Sigmoid colon (tissue), 4 donors: Measurements from ENCODE around the gene OXCT1.

Experiments
- EP300 ChIP-seq, 4 donors: sonication (generic); formaldehyde crosslinking; IDR thresholded peaks; one replicate each; pipeline ENCODE4 v1.6.1; 2017; ENCODE audit warnings: antibody characterized with exemption in 4 of 4
- POLR2A ChIP-seq, 2 donors: fragments of 450-650 bp; IDR thresholded peaks; one replicate each; pipeline ENCODE4 v1.6.1; 2016; ENCODE audit warnings: antibody characterized with exemption in 2 of 2, mild to moderate bottlenecking in 2 of 2, moderate library complexity in 2 of 2
- POLR2AphosphoS5 ChIP-seq, 4 donors: sonication (generic); formaldehyde crosslinking; IDR thresholded peaks; one replicate each; pipeline ENCODE4 v1.6.1; 2017; ENCODE audit warnings: antibody characterized with exemption in 4 of 4
- TF ChIP-seq, protein P1 (sequence below), 4 experiments: fragments of 450-650 bp in 3 of 4; fragments of 200-600 bp in 1 of 4; IDR thresholded peaks; one replicate each; pipeline ENCODE4 v1.5.1; 2016 to 2019; ENCODE audit warnings: antibody characterized with exemption in 4 of 4, mild to moderate bottlenecking in 3 of 4, moderate library complexity in 2 of 4

DNA sequence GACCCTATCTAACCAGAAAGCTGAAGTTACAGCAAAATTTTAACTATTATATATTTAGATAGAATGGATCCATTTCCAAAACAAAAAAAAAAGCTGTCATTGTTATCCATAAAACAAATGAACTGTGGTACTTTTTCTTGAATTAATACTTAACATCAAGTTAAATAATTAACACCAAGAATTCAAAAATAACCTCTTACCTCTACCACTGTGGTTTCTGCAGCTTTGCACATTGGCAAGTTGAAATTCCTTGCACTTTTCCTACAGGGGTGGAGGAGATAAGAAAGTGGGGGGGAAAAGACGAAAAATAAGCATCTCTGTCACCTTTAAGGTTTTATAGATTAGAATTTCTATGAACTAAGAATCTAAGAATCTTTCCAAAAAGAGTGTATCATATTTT lies 30.0 kb downstream of the OXCT1 start:
- TF ChIP-seq, protein P1, sequence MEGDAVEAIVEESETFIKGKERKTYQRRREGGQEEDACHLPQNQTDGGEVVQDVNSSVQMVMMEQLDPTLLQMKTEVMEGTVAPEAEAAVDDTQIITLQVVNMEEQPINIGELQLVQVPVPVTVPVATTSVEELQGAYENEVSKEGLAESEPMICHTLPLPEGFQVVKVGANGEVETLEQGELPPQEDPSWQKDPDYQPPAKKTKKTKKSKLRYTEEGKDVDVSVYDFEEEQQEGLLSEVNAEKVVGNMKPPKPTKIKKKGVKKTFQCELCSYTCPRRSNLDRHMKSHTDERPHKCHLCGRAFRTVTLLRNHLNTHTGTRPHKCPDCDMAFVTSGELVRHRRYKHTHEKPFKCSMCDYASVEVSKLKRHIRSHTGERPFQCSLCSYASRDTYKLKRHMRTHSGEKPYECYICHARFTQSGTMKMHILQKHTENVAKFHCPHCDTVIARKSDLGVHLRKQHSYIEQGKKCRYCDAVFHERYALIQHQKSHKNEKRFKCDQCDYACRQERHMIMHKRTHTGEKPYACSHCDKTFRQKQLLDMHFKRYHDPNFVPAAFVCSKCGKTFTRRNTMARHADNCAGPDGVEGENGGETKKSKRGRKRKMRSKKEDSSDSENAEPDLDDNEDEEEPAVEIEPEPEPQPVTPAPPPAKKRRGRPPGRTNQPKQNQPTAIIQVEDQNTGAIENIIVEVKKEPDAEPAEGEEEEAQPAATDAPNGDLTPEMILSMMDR (IDR thresholded peaks at IDR 0.05), result no peak
- no peak for TF ChIP-seq POLR2AphosphoS5 (IDR thresholded peaks at IDR 0.05)
- no peak for TF ChIP-seq POLR2A (IDR thresholded peaks at IDR 0.05)
- no peak for TF ChIP-seq EP300 (IDR thresholded peaks at IDR 0.05)
